Posterior cingulate gyrus (tissue), 11 donors: ENCODE results near the gene PCDHGB6.
"Not testable (repeated sequence)": the region's sequence is repeated elsewhere in the genome, so short reads cannot be mapped to it uniquely, and the experiment has no call there.

ENCODE experiments used
- DNase-seq, 10 donors: peaks; one replicate each; pipeline versions ENCODE4 v3.0.0 to v3.0.0-alpha.2; 2020 to 2021; ENCODE audit warnings: mixed read lengths in 3 of 10
- intact Hi-C: fragments of 100-400 bp; cut with DNase I; formaldehyde crosslinking; loops from one replicate; pipeline ENCODE4 v1.15.1; 2023

Gene PCDHGB6

DNA sequence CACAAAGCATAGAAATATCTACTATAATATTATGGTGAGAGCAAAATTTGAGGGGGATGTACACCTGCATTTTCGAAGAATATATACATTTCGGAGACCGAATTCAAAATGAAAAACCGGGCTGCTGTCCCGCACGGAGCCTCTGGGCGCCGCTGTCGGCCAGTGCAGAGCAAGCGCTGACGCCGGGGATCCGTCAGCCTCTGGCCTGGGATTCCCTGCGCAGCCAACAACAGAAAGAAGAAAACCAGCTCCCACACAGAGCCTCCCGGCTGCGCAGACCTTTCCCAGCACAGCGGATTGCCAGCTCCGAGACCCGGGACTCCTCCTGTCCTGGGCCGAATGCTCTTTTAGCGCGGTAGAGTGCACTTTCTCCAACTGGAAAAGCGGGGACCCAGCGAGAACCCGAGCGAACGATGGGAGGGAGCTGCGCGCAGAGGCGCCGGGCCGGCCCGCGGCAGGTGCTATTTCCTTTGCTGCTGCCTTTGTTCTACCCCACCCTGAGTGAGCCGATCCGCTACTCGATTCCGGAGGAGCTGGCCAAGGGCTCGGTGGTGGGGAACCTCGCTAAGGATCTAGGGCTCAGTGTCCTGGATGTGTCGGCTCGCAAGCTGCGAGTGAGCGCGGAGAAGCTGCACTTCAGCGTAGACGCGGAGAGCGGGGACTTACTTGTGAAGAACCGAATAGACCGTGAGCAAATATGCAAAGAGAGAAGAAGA is at the start of gene PCDHGB6:
PCDHGB6 (plus strand) TSS at position 232 of the 716 bp plus-strand sequence; CDS start at position 414, 182 bp downstream.
- intact Hi-C loops, result not testable (repeated sequence)
- DNase-seq, result peak in 2 of 10 donors; percentile 65 to 70

GRCh38 chr5:141359790-141360426 is 47.9 kb upstream of the PCDHGB6 start, which contains the start of gene PCDHGB2:
Gene PCDHGB2, plus strand, starts transcription at chr5:141359994. Its CDS starts 142 bp downstream, at chr5:141360136.
- intact Hi-C loops, result no loop called here
- DNase-seq, result no peak

GRCh38 chr5:141360685-141361084 is 47.1 kb upstream of the PCDHGB6 start:
- no peak for DNase-seq
- intact Hi-C loops, result no loop called here

- intact Hi-C loops, result no loop called here
- DNase-seq, result no peak
These were observed 45.1 kb upstream of the PCDHGB6 start for GRCh38 chr5:141362719-141363118.

- DNase-seq, result peak in 1 of 10 donors; percentile 55
- intact Hi-C loops, result no loop called here
These were observed 43.7 kb upstream of the PCDHGB6 start, which contains the start of gene PCDHGA5 for GRCh38 chr5:141363952-141364660. Gene PCDHGA5, plus strand, starts transcription at chr5:141364162. Its CDS starts 169 bp downstream, at chr5:141364331.

GRCh38 chr5:141366016-141366896 is 41.6 kb upstream of the PCDHGB6 start:
- peak in 1 of 10 donors; percentile 77 for DNase-seq

DNA sequence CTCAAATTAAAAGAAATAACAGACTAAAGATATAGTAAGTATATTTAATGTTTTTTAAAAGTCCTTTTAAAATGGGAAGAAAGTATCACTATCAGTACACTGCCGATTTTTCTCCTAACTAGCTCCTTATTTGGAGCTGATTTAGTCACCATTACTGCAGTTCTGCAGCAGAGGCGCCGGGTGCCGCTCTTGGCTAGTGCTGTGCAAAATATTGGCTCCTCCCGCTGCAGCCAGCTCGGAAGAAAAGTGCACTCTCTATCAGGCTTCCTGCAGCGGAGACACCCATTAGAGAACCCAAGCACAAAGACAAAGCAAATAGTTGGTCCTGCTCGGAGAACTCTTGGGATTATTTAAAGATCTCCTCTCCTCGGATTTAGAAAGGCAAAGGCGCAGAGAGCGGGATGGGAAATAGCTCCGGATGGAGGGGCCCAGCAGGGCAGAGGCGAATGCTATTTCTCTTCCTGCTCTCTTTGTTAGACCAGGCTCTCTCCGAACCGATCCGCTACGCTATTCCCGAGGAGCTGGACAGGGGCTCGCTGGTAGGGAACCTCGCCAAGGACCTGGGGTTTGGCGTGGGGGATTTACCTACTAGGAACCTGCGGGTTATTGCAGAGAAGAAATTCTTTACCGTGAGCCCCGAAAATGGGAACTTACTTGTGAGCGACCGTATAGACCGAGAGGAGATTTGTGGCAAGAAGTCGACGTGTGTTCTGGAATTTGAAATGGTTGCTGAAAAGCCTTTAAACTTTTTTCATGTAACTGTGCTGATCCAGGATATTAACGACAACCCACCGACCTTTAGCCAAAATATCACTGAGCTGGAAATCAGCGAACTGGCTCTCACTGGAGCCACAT is 37.6 kb upstream of the PCDHGB6 start, which contains the start of gene PCDHGB3:
PCDHGB3 (plus strand) TSS at position 249 of the 855 bp plus-strand sequence; CDS start at position 402, 153 bp downstream.
- no peak for DNase-seq
- intact Hi-C loops, result no loop called here

More at GRCh38 chr5:141366016-141366896, 41.6 kb upstream of the PCDHGB6 start:
- intact Hi-C loops, result no loop called here

DNA sequence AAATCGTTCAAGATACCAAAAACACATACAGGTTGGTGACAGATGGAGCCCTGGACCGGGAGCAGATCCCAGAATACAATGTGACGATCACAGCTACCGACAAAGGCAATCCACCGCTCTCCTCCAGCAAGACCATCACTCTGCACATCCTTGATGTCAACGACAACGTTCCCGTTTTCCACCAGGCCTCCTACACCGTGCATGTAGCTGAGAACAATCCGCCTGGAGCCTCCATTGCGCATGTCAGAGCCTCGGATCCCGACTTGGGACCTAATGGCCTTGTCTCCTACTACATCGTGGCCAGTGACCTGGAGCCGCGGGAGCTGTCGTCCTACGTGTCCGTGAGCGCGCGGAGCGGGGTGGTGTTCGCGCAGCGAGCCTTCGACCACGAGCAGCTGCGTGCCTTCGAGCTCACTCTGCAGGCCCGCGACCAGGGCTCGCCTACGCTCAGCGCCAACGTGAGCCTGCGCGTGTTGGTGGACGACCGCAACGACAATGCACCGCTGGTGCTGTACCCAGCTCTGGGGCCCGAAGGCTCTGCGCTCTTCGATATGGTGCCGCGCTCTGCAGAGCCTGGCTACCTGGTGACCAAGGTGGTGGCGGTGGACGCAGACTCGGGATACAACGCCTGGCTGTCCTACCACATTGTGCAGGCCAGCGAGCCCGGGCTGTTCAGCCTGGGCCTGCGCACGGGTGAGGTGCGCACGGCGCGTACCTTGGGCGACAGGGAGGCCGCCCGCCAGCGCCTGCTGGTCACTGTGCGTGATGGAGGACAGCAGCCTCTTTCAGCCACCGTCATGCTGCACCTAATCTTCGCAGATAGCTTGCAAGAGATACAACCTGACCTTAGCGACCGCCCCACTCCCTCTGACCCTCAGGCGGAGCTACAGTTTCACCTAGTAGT is 36.0 kb upstream of the PCDHGB6 start:
- intact Hi-C loops, result no loop called here
- no peak for DNase-seq

DNA sequence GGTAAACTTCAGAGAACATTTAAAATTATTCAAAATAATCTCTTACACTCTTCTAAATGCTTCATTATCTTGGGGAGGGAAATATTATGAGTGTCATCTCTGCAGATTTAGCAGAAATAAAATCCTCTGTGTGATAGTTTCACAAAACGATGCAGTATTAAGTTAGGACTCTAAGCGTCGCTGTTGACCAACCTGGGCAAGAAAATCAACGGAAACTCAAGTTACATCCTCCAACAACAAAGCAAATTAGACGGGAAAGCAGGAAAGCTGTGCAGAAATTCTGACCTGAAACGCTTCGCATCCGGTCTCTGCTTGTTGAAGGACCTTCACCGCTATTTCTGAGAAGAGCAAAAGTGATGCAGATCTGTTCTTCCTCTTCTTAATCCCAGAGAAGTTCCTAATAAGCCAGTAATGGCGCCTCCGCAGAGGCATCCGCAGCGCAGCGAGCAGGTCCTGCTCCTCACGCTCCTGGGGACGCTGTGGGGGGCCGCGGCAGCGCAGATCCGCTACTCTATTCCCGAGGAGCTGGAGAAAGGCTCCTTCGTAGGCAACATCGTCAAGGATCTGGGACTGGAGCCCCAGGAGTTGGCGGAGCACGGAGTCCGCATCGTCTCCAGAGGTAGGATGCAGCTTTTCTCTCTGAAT is 34.0 kb upstream of the PCDHGB6 start, which contains the start of gene PCDHGA6:
PCDHGA6 (plus strand) TSS at position 219 of the 645 bp plus-strand sequence; CDS start at position 412, 193 bp downstream.
- no peak for DNase-seq
- intact Hi-C loops, result no loop called here

- intact Hi-C loops, result no loop called here
- DNase-seq, result no peak
These were observed 33.2 kb upstream of the PCDHGB6 start for GRCh38 chr5:141374627-141375026.

- DNase-seq, result not testable (repeated sequence)
These were observed 32.2 kb upstream of the PCDHGB6 start for GRCh38 chr5:141375444-141376155.

DNA sequence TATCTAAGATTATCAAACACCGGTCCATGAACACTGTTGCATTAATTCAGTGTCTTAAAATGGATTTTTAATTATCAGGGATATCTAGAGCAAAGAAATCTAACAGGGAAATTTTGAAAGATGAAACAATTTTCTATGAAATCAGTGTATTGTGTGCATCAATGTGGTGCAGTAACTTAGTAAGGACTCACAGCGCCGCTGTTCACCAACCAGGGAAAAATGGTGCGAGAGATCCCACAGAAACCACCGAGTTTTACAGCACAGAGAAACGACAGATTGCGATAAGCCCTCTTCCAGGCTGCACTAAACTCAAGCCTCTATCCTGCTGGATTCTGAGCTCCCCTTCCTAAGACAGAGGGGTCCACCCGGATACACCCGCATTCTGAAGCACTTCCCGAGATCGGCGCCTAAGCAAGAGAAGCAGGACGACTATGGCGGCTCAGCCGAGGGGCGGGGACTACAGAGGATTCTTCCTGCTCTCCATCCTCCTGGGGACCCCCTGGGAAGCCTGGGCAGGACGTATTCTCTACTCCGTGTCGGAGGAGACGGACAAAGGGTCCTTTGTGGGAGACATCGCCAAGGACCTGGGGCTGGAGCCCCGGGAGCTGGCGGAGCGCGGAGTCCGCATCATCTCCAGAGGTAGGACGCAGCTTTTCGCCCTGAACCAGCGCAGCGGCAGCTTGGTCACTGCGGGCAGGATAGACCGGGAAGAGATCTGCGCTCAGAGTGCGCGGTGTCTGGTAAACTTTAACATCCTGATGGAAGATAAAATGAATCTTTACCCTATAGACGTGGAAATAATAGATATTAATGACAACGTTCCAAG is 25.1 kb upstream of the PCDHGB6 start, which contains the start of gene PCDHGA7:
PCDHGA7 (plus strand) TSS at position 274 of the 826 bp plus-strand sequence; CDS start at position 432, 158 bp downstream.
- no peak for DNase-seq
- intact Hi-C loops, result no loop called here

More at GRCh38 chr5:141375444-141376155, 32.2 kb upstream of the PCDHGB6 start:
- intact Hi-C loops, result not testable (repeated sequence)

DNA sequence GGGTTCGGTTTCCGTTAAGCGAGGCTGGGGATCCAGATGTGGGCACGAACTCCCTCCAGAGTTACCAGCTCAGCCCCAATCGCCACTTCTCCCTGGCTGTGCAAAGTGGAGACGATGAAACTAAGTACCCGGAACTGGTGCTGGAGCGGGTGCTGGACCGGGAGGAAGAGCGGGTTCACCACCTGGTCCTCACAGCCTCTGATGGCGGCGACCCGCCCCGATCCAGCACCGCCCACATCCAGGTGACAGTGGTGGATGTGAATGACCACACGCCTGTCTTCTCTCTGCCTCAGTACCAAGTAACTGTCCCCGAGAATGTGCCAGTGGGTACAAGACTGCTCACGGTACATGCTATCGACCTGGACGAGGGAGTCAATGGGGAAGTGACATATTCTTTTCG is 24.5 kb upstream of the PCDHGB6 start:
- intact Hi-C loops, result no loop called here
- DNase-seq, result no peak

DNA sequence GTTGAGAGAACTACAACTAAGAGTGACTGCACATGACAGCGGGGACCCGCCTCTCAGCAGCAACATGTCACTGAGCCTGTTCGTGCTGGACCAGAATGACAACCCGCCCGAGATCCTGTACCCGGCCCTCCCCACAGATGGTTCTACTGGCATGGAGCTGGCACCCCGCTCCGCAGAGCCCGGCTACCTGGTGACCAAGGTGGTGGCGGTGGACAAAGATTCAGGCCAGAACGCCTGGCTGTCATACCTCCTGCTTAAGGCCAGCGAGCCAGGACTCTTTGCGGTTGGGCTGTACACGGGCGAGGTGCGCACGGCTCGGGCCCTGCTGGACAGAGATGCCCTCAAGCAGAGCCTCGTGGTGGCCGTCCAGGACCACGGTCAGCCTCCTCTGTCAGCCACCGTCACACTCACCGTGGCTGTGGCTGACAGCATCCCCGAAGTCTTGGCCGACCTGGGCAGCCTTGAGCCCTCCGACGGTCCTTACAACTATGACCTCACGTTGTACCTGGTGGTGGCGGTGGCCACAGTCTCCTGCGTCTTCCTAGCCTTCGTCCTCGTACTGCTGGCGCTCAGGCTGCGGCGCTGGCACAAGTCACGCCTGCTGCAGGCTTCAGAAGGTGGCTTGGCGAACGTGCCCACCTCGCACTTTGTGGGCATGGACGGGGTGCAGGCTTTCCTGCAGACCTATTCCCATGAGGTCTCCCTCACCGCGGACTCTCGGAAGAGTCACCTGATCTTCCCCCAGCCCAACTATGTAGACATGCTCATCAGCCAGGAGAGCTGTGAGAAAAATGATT is 23.2 kb upstream of the PCDHGB6 start:
- intact Hi-C loops, result no loop called here
- no peak for DNase-seq
